ENCODE data around the gene PLD4.

Gene PLD4

GRCh38 chr14:104878582-104878981 is 46.1 kb upstream of the PLD4 start:
- DNase-seq (ENCODE audit: low spot score), result no peak
- no peak for TF ChIP-seq CTCF (IDR thresholded peaks at IDR 0.05; ENCODE audit: extremely low read depth, missing control alignments)

GRCh38 chr14:104879201-104879982 is 45.3 kb upstream of the PLD4 start:
- no peak for TF ChIP-seq CTCF (IDR thresholded peaks at IDR 0.05; ENCODE audit: extremely low read depth, missing control alignments)
- DNase-seq (ENCODE audit: low spot score), result no peak

- DNase-seq (ENCODE audit: low spot score), result no peak
- no peak for TF ChIP-seq CTCF (IDR thresholded peaks at IDR 0.05; ENCODE audit: extremely low read depth, missing control alignments)
These were observed 44.6 kb upstream of the PLD4 start for GRCh38 chr14:104879983-104880565.

- DNase-seq (ENCODE audit: low spot score), result no peak
- TF ChIP-seq CTCF (IDR thresholded peaks at IDR 0.05; ENCODE audit: extremely low read depth, missing control alignments), result no peak
These were observed 44.0 kb upstream of the PLD4 start for GRCh38 chr14:104880584-104881210.

- DNase-seq (ENCODE audit: low spot score), result no peak
- TF ChIP-seq CTCF (IDR thresholded peaks at IDR 0.05; ENCODE audit: extremely low read depth, missing control alignments), result no peak
These were observed 43.2 kb upstream of the PLD4 start for GRCh38 chr14:104881369-104881979.

GRCh38 chr14:104882325-104882973 is 42.2 kb upstream of the PLD4 start:
- TF ChIP-seq CTCF (IDR thresholded peaks at IDR 0.05; ENCODE audit: extremely low read depth, missing control alignments), result no peak
- no peak for DNase-seq (ENCODE audit: low spot score)

All from GM20000 (cell line).